Germinal center (tissue), 1 donor: ENCODE measurements around the gene MYCN.
"Not testable (repeated sequence)": the region's sequence is repeated elsewhere in the genome, so short reads cannot be mapped to it uniquely, and the experiment has no call there.

ENCODE experiments used
- DNase-seq: peaks from one replicate; pipeline ENCODE4 v3.0.0; 2012; ENCODE audit warnings: mixed read lengths, low spot score

The MYCN gene

GRCh38 chr2:15939854-15940660 lies at the start of gene MYCN:
TSS of gene MYCN (plus strand) at chr2:15940550. CDS start at chr2:15942065, 1,515 bp downstream.
- DNase-seq = no peak

- DNase-seq = no peak
These were observed 49.1 kb upstream of the MYCN start for GRCh38 chr2:15890936-15891905.

- DNase-seq = no peak
These were observed 48.0 kb upstream of the MYCN start for GRCh38 chr2:15892151-15892880.

GRCh38 chr2:15893085-15893484 lies 47.3 kb upstream of the MYCN start:
- DNase-seq = no peak

- DNase-seq = no peak
These were observed 46.5 kb upstream of the MYCN start for GRCh38 chr2:15893689-15894480.

GRCh38 chr2:15894481-15895144 lies 45.7 kb upstream of the MYCN start:
- DNase-seq = no peak

GRCh38 chr2:15895615-15896469 lies 44.5 kb upstream of the MYCN start:
- DNase-seq = no peak

GRCh38 chr2:15896859-15897258 lies 43.5 kb upstream of the MYCN start:
- DNase-seq = no peak

- no peak for DNase-seq
These were observed 42.8 kb upstream of the MYCN start for GRCh38 chr2:15897431-15898098.

GRCh38 chr2:15899327-15899612 lies 41.1 kb upstream of the MYCN start:
- DNase-seq = no peak

- no peak for DNase-seq
These were observed 40.4 kb upstream of the MYCN start for GRCh38 chr2:15899751-15900493.

- DNase-seq = no peak
These were observed 39.1 kb upstream of the MYCN start for GRCh38 chr2:15901095-15901807.

- DNase-seq = no peak
These were observed 38.6 kb upstream of the MYCN start for GRCh38 chr2:15901808-15902130.

GRCh38 chr2:15903910-15904309 lies 36.4 kb upstream of the MYCN start:
- DNase-seq = not testable (repeated sequence)

GRCh38 chr2:15905267-15905645 lies 35.1 kb upstream of the MYCN start:
- DNase-seq = no peak

GRCh38 chr2:15905986-15906491 lies 34.3 kb upstream of the MYCN start:
- no peak for DNase-seq

- DNase-seq = no peak
These were observed 33.6 kb upstream of the MYCN start for GRCh38 chr2:15906778-15907177.
